ENCODE results near the gene CD36. TPM values are rescaled to one million over a fixed set of nuclear protein-coding genes. Genes with fewer than 3 reads are reported as not detected.

Gene CD36
- total RNA-seq, 1 experiment from 2014 or later: 0.28 TPM

DNA sequence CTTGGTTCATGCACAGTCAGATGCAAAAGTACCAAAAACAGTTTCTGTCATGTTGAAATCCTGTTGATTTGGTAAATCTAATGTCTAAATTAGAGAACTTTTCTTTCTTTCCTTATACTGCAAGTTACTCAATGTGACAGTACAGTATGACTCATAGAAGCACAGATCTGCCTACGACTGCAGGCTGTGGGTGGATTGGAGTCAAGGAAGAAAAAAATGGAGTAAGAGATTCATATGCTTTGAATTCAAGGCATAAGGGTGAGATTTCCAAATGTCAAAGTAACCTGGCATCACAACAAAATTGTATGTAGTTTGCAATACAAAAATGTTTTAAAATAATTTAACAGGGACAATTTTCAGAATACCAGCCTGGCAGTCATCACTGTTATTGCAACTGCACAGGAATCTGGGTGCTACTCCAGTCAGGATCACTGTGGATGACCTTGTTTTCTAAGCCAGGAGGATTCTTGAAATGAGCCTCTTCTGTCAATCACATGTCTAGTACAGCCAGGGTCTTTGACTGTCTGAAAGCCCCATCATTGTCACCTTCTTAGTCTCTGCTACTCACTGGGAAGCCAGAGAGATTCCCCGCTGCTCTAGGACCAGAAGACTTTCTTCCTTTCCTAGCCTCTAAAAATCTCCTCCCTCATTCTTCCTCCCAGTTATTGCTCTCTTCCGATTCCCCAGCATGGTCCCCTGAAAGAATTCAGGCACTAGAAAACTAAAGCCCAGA, 83.6 kb downstream of the CD36 start:
- H3K79me2 ChIP-seq (ENCODE audit: insufficient read depth, low read length): no peaks in the 10 kb centered on the region
- H2AFZ ChIP-seq (ENCODE audit: low read length): no peak overlapping the region
- H3K4me2 ChIP-seq (ENCODE audit: insufficient read depth, insufficient read length, low read length): no peak overlapping the region
- H2BK15ac ChIP-seq (ENCODE audit: low read depth, low read length): no peak overlapping the region
- no peaks in the 10 kb centered on the region for H3K36me3 Mint-ChIP-seq (ENCODE audit: insufficient read depth in 1 of 3, low read depth in 3 of 3)
- no peak overlapping the region for H4K5ac ChIP-seq (ENCODE audit: insufficient read length, low read depth, low read length)
- H2BK20ac ChIP-seq (ENCODE audit: low read depth, low read length, poor library complexity, severe bottlenecking): no peak overlapping the region
- no peak overlapping the region for H3T11ph ChIP-seq (ENCODE audit: low read length)
- TF ChIP-seq, protein P1, sequence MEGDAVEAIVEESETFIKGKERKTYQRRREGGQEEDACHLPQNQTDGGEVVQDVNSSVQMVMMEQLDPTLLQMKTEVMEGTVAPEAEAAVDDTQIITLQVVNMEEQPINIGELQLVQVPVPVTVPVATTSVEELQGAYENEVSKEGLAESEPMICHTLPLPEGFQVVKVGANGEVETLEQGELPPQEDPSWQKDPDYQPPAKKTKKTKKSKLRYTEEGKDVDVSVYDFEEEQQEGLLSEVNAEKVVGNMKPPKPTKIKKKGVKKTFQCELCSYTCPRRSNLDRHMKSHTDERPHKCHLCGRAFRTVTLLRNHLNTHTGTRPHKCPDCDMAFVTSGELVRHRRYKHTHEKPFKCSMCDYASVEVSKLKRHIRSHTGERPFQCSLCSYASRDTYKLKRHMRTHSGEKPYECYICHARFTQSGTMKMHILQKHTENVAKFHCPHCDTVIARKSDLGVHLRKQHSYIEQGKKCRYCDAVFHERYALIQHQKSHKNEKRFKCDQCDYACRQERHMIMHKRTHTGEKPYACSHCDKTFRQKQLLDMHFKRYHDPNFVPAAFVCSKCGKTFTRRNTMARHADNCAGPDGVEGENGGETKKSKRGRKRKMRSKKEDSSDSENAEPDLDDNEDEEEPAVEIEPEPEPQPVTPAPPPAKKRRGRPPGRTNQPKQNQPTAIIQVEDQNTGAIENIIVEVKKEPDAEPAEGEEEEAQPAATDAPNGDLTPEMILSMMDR (conservative IDR thresholded peaks at IDR 0.05): no peak
- H3K56ac ChIP-seq (ENCODE audit: insufficient read length, low read depth, low read length): no peak overlapping the region
- no peak overlapping the region for H3K27ac ChIP-seq (ENCODE audit: insufficient read length, low read depth, low read length)
- H2BK120ac ChIP-seq (ENCODE audit: low read depth, low read length, poor library complexity, severe bottlenecking): no peak overlapping the region
- no CpG with 5 or more reads among the region's 3 CpGs for WGBS (ENCODE audit: extremely low coverage, insufficient read length, low lambda C conversion rate)
- H4K91ac ChIP-seq (ENCODE audit: insufficient read length, low read depth, low read length): no peak overlapping the region
- no peak overlapping the region for H3K4me3 Mint-ChIP-seq
- no peaks in the 10 kb centered on the region for H4K20me1 ChIP-seq (ENCODE audit: control insufficient read depth, insufficient read depth, insufficient read length)
- no peak for DNase-seq
- H3K4me1 ChIP-seq (ENCODE audit: insufficient read depth, low read length): peaks cover 11% of the 10 kb centered on the region
- H3K9me3 Mint-ChIP-seq: no peaks in the 10 kb centered on the region; a peak in 1 of 5 replicates
- no peak overlapping the region for H3K14ac ChIP-seq (ENCODE audit: insufficient read depth, low read length)
- H3K23me2 ChIP-seq (ENCODE audit: insufficient read length, low read depth, low read length, poor library complexity, severe bottlenecking): no peaks in the 10 kb centered on the region
- no peak overlapping the region for H2BK12ac ChIP-seq (ENCODE audit: insufficient read length, low read depth, low read length)
- H3K27ac Mint-ChIP-seq: peak overlapping the region; percentile 47 to 60 (median 53); a peak in 6 of 7 replicates
- H3K4ac ChIP-seq (ENCODE audit: low read depth, low read length): no peak overlapping the region
- H3K27me3 ChIP-seq (ENCODE audit: insufficient read depth, low read length): no peaks in the 10 kb centered on the region
- no peaks in the 10 kb centered on the region for H3K9me3 ChIP-seq (ENCODE audit: control insufficient read depth, low read depth, low read length)
- no peak overlapping the region for H3K23ac ChIP-seq (ENCODE audit: insufficient read length, low read depth, low read length)
- no peak overlapping the region for H2AK5ac ChIP-seq (ENCODE audit: insufficient read length, low read length)
- H4K8ac ChIP-seq (replicated peaks; ENCODE audit: insufficient read length, low read depth, low read length): no peak overlapping the region
- no peaks in the 10 kb centered on the region for H3K79me1 ChIP-seq (ENCODE audit: insufficient read depth, low read depth, low read length, poor library complexity, severe bottlenecking)
- H2BK5ac ChIP-seq (ENCODE audit: insufficient read length, low read length): no peak overlapping the region
- H3K27me3 Mint-ChIP-seq (ENCODE audit: low read depth): no peaks in the 10 kb centered on the region
- peaks cover 40 to 50% of the 10 kb centered on the region in 2 experiments for H3K4me1 Mint-ChIP-seq
- no peak overlapping the region for H3K18ac ChIP-seq (ENCODE audit: insufficient read length, low read depth, low read length)
- H3K9ac ChIP-seq (ENCODE audit: extremely low read depth, insufficient read length, low read length): no peak overlapping the region

Data from H9 (cell line).